Measurements from ENCODE around the gene C6orf62.
"Not testable (repeated sequence)": the region's sequence is repeated elsewhere in the genome, so short reads cannot be mapped to it uniquely, and the experiment has no call there.

C6orf62 gene

DNA sequence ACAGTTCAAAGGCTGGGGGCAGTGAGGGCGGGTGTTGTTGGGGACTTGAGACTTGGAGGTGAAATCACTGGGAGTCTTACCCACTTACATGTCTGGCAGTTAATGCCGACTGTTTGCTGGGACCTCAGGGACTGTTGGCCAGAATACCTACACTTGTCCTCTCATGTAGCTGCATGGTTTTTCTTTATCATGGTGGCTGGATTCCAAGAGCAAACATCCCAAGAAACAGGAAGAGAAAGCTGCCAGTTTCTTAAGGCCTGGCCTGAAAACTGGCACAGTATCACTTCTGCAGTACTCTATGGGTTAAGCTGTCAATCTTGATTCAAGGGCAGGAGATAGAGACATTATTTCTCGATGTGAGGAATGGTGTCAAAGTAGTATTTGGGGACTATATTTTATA, 19.8 kb upstream of the C6orf62 start:
- no peaks in the 10 kb centered on the region for H3K4me1 ChIP-seq (ENCODE audit: control insufficient read depth in 1 of 2, insufficient read depth in 1 of 2, low read depth in 1 of 2, low read length in 1 of 2)
- TF ChIP-seq, protein P1, sequence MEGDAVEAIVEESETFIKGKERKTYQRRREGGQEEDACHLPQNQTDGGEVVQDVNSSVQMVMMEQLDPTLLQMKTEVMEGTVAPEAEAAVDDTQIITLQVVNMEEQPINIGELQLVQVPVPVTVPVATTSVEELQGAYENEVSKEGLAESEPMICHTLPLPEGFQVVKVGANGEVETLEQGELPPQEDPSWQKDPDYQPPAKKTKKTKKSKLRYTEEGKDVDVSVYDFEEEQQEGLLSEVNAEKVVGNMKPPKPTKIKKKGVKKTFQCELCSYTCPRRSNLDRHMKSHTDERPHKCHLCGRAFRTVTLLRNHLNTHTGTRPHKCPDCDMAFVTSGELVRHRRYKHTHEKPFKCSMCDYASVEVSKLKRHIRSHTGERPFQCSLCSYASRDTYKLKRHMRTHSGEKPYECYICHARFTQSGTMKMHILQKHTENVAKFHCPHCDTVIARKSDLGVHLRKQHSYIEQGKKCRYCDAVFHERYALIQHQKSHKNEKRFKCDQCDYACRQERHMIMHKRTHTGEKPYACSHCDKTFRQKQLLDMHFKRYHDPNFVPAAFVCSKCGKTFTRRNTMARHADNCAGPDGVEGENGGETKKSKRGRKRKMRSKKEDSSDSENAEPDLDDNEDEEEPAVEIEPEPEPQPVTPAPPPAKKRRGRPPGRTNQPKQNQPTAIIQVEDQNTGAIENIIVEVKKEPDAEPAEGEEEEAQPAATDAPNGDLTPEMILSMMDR (IDR thresholded peaks at IDR 0.05) = no peak
- H3K27me3 ChIP-seq = peaks cover 3% of the 10 kb centered on the region
- no peaks in the 10 kb centered on the region for H3K9me3 ChIP-seq
- no peak overlapping the region for H3K27ac ChIP-seq
- no peak overlapping the region for H3K4me3 ChIP-seq (ENCODE audit: low read depth in 1 of 2, low read length in 1 of 2)
- no peaks in the 10 kb centered on the region for H3K36me3 ChIP-seq

DNA sequence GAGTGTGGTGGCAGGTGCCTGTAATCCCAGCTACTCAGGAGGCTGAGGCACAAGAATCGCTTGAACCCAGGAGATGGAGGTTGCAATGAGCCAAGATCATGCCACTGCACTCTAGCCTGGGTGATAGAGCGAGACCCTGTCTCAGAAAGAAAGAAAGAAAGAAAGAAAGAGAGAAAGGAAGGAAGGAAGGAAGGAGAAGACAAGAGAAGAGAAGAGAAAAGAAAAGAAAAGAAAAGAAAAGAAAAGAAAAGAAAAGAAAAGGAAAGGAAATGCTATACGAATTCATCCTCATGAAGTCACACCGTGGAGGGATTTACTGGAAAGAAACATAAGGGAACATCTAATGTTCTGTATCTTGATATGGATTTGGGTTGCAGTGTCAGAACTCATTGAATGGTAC, 15.8 kb upstream of the C6orf62 start:
- not testable (repeated sequence) for H3K9me3 ChIP-seq; H3K36me3 ChIP-seq; H3K27ac ChIP-seq; H3K4me3 ChIP-seq (ENCODE audit: low read depth in 1 of 2, low read length in 1 of 2); H3K27me3 ChIP-seq; H3K4me1 ChIP-seq (ENCODE audit: control insufficient read depth in 1 of 2, insufficient read depth in 1 of 2, low read depth in 1 of 2, low read length in 1 of 2)

DNA sequence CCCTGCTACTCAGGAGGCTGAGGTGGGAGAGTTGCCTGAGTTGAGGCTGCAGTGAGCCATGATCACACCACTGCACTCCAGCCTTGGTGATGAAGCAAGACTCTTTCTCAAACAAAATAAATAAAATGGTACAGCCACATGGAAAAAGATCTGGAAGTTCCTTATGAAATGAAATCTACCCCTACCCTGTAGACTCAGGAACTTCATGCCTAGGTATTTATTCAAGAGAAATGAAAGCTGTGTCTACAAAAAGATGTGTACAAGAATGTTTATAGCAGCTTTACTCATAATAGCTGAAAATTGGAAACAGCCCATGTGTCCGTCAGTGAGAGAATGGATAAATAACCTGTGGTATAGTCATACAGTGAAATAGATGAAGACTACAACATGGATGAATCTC, 15.2 kb upstream of the C6orf62 start:
- Histone ChIP-seq H3K27ac (no peak overlapping the region), H3K4me1 (ENCODE audit: control insufficient read depth in 1 of 2, insufficient read depth in 1 of 2, low read depth in 1 of 2, low read length in 1 of 2) (no peaks in the 10 kb centered on the region), H3K36me3 (no peaks in the 10 kb centered on the region), H3K27me3 (peaks cover 3% of the 10 kb centered on the region), H3K9me3 (peaks cover 10% of the 10 kb centered on the region), H3K4me3 (ENCODE audit: low read depth in 1 of 2, low read length in 1 of 2) (no peak overlapping the region)
- TF ChIP-seq, protein P1 (IDR thresholded peaks at IDR 0.05) = no peak

DNA sequence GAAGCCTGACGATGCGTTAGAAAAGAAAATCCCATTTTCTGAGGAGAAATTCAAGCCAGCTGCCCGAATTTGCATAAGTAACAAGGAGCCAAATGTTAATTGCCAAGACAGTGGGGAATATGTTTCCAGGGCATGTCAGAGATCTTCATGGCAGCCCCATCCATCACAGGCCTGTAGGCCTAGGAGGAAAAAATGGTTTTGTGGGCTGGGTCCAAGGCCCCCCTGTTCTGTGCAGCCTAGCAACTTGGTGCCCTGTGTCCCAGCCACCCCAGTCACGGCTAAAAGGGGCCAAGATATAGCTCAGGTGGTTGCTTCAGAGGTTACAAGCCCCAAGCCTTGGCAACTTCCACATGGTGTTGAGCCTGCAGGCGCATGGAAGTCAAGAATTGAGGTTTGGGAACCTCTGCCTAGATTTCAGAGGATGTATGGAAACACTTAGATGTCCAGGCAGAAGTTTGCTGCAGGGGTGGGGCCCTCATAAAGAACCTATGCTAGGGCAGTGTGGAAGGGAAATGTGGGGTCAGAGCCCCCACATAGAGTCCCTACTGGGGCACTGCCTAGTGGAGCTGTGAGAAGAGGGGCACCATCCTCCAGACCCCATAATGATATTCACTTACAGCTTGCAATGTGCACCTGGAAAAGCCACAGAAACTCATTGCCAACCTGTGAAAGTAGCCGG, 12.6 kb upstream of the C6orf62 start:
- not testable (repeated sequence) for H3K4me3 ChIP-seq (ENCODE audit: low read depth in 1 of 2, low read length in 1 of 2); H3K27me3 ChIP-seq; H3K9me3 ChIP-seq; H3K36me3 ChIP-seq; H3K4me1 ChIP-seq (ENCODE audit: control insufficient read depth in 1 of 2, insufficient read depth in 1 of 2, low read depth in 1 of 2, low read length in 1 of 2); H3K27ac ChIP-seq

DNA sequence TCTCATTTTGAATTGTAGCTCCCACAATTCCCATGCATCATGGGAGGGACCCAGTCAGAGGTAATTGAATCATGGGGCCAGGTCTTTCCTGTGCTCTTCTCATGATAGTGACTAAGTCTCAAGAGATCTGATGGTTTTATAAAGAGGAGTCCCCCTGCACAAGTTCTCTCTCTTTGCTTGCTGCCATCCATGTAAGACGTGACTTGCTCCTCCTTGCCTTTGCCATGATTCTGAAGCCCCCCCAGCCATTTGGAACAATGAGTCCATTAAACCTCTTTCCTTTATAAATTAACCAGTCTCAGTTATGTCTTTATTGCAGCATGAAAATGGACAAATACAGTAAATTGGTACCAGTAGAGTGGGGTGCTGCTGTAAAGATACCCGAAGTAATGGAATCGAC, 11.7 kb upstream of the C6orf62 start:
- not testable (repeated sequence) for H3K9me3 ChIP-seq; H3K27ac ChIP-seq; H3K27me3 ChIP-seq; H3K4me1 ChIP-seq (ENCODE audit: control insufficient read depth in 1 of 2, insufficient read depth in 1 of 2, low read depth in 1 of 2, low read length in 1 of 2); H3K36me3 ChIP-seq; H3K4me3 ChIP-seq (ENCODE audit: low read depth in 1 of 2, low read length in 1 of 2)

DNA sequence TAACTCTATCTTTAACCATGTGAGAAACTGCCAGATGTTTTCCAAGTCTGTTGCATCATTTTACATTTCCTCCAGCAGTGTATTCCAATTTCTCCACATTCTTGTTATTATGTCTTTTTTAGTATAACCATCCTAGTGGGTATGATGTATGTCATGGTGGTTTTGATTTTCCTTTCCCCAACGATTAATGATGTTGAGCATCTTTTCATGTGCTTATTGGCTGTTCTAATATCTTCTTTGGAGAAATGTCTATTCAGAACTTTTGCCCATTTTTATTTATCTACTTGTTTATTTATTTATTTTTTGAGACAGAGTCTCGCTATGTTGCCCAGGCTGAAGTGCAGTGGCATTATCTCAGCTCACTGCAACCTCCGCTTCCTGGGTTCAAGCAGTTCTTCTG, 4.3 kb upstream of the C6orf62 start:
- Histone ChIP-seq H3K36me3 (peaks cover 5% of the 10 kb centered on the region), H3K4me1 (ENCODE audit: control insufficient read depth in 1 of 2, insufficient read depth in 1 of 2, low read depth in 1 of 2, low read length in 1 of 2) (peaks cover 17 to 19% of the 10 kb centered on the region in 2 experiments), H3K9me3 (no peaks in the 10 kb centered on the region), H3K27ac (no peak overlapping the region), H3K27me3 (no peaks in the 10 kb centered on the region), H3K4me3 (ENCODE audit: low read depth in 1 of 2, low read length in 1 of 2) (no peak overlapping the region)
- TF ChIP-seq, protein P1 (IDR thresholded peaks at IDR 0.05) = no peak

DNA sequence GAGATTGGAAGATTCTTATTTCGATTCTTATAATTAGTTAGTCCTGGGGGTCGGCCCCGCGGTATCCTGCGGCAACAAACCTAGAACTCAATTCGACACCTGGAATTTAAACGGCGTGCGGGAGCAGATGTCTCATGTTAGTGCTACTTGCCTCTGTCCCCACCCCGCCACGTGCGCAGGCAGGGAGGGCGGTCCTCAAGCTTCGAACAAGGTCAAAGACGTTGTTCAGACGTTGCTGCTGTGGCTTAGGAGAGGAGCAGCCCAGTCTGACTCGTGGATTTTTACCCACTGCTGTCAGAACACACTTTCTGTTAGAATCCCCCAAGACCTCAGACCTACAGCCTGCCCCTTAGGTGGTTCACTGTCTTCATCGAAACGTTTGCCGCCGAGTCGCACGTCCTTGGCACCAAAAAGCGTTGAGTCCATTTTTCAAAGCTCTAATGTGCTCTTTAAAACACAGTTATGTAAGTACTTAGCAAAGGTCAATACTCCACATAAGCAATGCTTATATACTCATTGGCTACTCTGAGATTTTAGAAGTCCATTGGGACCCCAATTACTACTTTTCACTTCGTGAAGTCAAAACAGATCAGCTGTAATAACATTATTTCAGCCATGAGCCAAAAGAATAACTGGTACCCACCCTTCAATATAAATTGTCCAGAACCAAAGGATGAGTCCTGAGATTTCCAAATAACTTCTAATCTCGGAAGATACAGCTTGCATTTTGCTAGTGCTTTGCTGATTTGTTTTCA, 2.7 kb upstream of the C6orf62 start:
- Histone ChIP-seq H3K36me3 (peaks cover 21% of the 10 kb centered on the region), H3K4me1 (ENCODE audit: control insufficient read depth in 1 of 2, insufficient read depth in 1 of 2, low read depth in 1 of 2, low read length in 1 of 2) (peaks cover 33 to 35% of the 10 kb centered on the region in 2 experiments), H3K4me3 (ENCODE audit: low read depth in 1 of 2, low read length in 1 of 2) (peak overlapping the region; percentile 80 to 99), H3K27ac (peak overlapping the region; percentile 98), H3K9me3 (no peaks in the 10 kb centered on the region), H3K27me3 (no peaks in the 10 kb centered on the region)
- TF ChIP-seq, protein P1 (IDR thresholded peaks at IDR 0.05) = no peak
